H9 (cell line): ENCODE data around the gene TOMT. TPM values are rescaled to one million over a fixed set of nuclear protein-coding genes. Genes with fewer than 3 reads are reported as not detected.

Experiments
- DNase-seq: peaks from one replicate; pipeline ENCODE4 v3.0.0-alpha.2; 2017
- H2AFZ ChIP-seq: one replicate; pipeline ENCODE4 v1.6.1; 2013; ENCODE audit warnings: mild to moderate bottlenecking, low read length, control low read depth, moderate library complexity
- H2AK5ac ChIP-seq: 2 replicates; pipeline ENCODE4 v1.6.1; 2013; ENCODE audit warnings: low read length, control low read depth, mixed read lengths; ENCODE audit not compliant: insufficient read length
- H2BK120ac ChIP-seq: one replicate; pipeline ENCODE4 v1.6.1; 2013; ENCODE audit warnings: low read depth, mild to moderate bottlenecking, low read length, control low read depth, inconsistent platforms; ENCODE audit not compliant: poor library complexity, severe bottlenecking
- H2BK12ac ChIP-seq: 2 replicates; pipeline ENCODE4 v1.6.1; 2013; ENCODE audit warnings: low read length, control low read depth, mixed read lengths, low read depth; ENCODE audit not compliant: insufficient read length
- H2BK15ac ChIP-seq: 2 replicates; pipeline ENCODE4 v1.6.1; 2013; ENCODE audit warnings: low read depth, low read length, control low read depth
- H2BK20ac ChIP-seq: one replicate; pipeline ENCODE4 v1.6.1; 2013; ENCODE audit warnings: low read depth, mild to moderate bottlenecking, low read length, control low read depth, inconsistent platforms; ENCODE audit not compliant: poor library complexity, severe bottlenecking
- H2BK5ac ChIP-seq: 2 replicates; pipeline ENCODE4 v1.6.1; 2013; ENCODE audit warnings: low read length, control low read depth, mixed read lengths; ENCODE audit not compliant: insufficient read length
- H3K14ac ChIP-seq: 2 replicates; pipeline ENCODE4 v1.6.1; 2013; ENCODE audit warnings: low read length, control low read depth; ENCODE audit not compliant: insufficient read depth
- H3K18ac ChIP-seq: 2 replicates; pipeline ENCODE4 v1.6.1; 2013; ENCODE audit warnings: low read depth, mild to moderate bottlenecking, mixed read lengths, low read length, control low read depth; ENCODE audit not compliant: insufficient read length
- H3K23ac ChIP-seq: 2 replicates; pipeline ENCODE4 v1.6.1; 2013; ENCODE audit warnings: low read length, control low read depth, mixed read lengths, low read depth; ENCODE audit not compliant: insufficient read length
- H3K23me2 ChIP-seq: 2 replicates; pipeline ENCODE4 v1.6.1; 2013; ENCODE audit warnings: low read depth, mild to moderate bottlenecking, mixed read lengths, low read length, control low read depth; ENCODE audit not compliant: insufficient read length, poor library complexity, severe bottlenecking
- H3K27ac ChIP-seq: 2 replicates; pipeline ENCODE4 v1.5.1; 2013; ENCODE audit warnings: low read length, control low read depth, mixed read lengths, low read depth; ENCODE audit not compliant: insufficient read length
- H3K27me3 ChIP-seq: 2 replicates; pipeline ENCODE4 v1.6.1; 2013; ENCODE audit warnings: low read length, control low read depth, inconsistent platforms; ENCODE audit not compliant: insufficient read depth
- H3K4ac ChIP-seq: 2 replicates; pipeline ENCODE4 v1.6.1; 2013; ENCODE audit warnings: low read depth, mild to moderate bottlenecking, control low read depth, inconsistent platforms, low read length, moderate library complexity
- H3K4me1 ChIP-seq: 2 replicates; pipeline ENCODE4 v1.6.1; 2013; ENCODE audit warnings: low read length, control low read depth, inconsistent platforms; ENCODE audit not compliant: insufficient read depth
- H3K4me2 ChIP-seq: 2 replicates; pipeline ENCODE4 v1.6.1; 2013; ENCODE audit warnings: low read length, control low read depth, mixed read lengths; ENCODE audit not compliant: insufficient read length, insufficient read depth
- H3K56ac ChIP-seq: 2 replicates; pipeline ENCODE4 v1.6.1; 2013; ENCODE audit warnings: low read depth, mild to moderate bottlenecking, mixed read lengths, low read length, control low read depth; ENCODE audit not compliant: insufficient read length
- H3K79me1 ChIP-seq: 2 replicates; pipeline ENCODE4 v1.6.1; 2013; ENCODE audit warnings: low read depth, mild to moderate bottlenecking, moderate library complexity, low read length, control low read depth, inconsistent platforms; ENCODE audit not compliant: insufficient read depth, poor library complexity, severe bottlenecking
- H3K79me2 ChIP-seq: 2 replicates; pipeline ENCODE4 v1.6.1; 2013; ENCODE audit warnings: low read length, control low read depth, inconsistent platforms; ENCODE audit not compliant: insufficient read depth
- H3K9ac ChIP-seq: 2 replicates; pipeline ENCODE4 v1.6.1; 2013; ENCODE audit warnings: low read length, control low read depth, mixed read lengths; ENCODE audit not compliant: insufficient read length; ENCODE audit errors: extremely low read depth
- H3K9me3 ChIP-seq: one replicate; pipeline ENCODE4 v1.6.1; 2013; ENCODE audit warnings: low read depth, low read length, inconsistent platforms; ENCODE audit not compliant: control insufficient read depth
- H3T11ph ChIP-seq: one replicate; pipeline ENCODE4 v1.6.1; 2013; ENCODE audit warnings: mild to moderate bottlenecking, low read length, control low read depth, inconsistent platforms
- H4K20me1 ChIP-seq: one replicate; pipeline ENCODE4 v1.6.1; 2013; ENCODE audit not compliant: control insufficient read depth, insufficient read length, insufficient read depth
- H4K5ac ChIP-seq: 2 replicates; pipeline ENCODE4 v1.6.1; 2013; ENCODE audit warnings: low read depth, mild to moderate bottlenecking, mixed read lengths, low read length, control low read depth; ENCODE audit not compliant: insufficient read length
- H4K8ac ChIP-seq: replicated peaks from 2 replicates; pipeline ENCODE4 v1.6.1; 2013; ENCODE audit warnings: low read length, control low read depth, mixed read lengths, low read depth; ENCODE audit not compliant: insufficient read length
- H4K91ac ChIP-seq: 2 replicates; pipeline ENCODE4 v1.6.1; 2013; ENCODE audit warnings: low read depth, mild to moderate bottlenecking, moderate library complexity, mixed read lengths, low read length, control low read depth; ENCODE audit not compliant: insufficient read length
- H3K27ac Mint-ChIP-seq, 3 experiments: 2 replicates in 2 of 3; 3 replicates in 1 of 3; pipeline ENCODE4 v1.8.0; 2020 to 2021; ENCODE audit warnings: mixed read lengths in 3 of 3, mild to moderate bottlenecking in 1 of 3, moderate library complexity in 1 of 3
- H3K27me3 Mint-ChIP-seq: 2 replicates; pipeline ENCODE4 v1.8.0; 2021; ENCODE audit warnings: low read depth, mild to moderate bottlenecking, moderate library complexity, mixed read lengths
- H3K36me3 Mint-ChIP-seq, 3 experiments: 2 replicates in 2 of 3; 3 replicates in 1 of 3; pipeline ENCODE4 v1.8.0; 2020 to 2021; ENCODE audit warnings: low read depth in 3 of 3, mixed read lengths in 3 of 3; ENCODE audit not compliant: insufficient read depth in 1 of 3
- H3K4me1 Mint-ChIP-seq, 2 experiments: 2 replicates each; pipeline ENCODE4 v1.8.0; 2020; ENCODE audit warnings: mixed read lengths in 2 of 2
- H3K4me3 Mint-ChIP-seq, 2 experiments: 2 replicates in 1 of 2; 3 replicates in 1 of 2; pipeline ENCODE4 v1.8.0; 2020 to 2021; ENCODE audit warnings: mild to moderate bottlenecking in 2 of 2, mixed read lengths in 2 of 2, moderate library complexity in 1 of 2
- H3K9me3 Mint-ChIP-seq, 2 experiments: 2 replicates in 1 of 2; 3 replicates in 1 of 2; pipeline ENCODE4 v1.8.0; 2020; ENCODE audit warnings: mild to moderate bottlenecking in 2 of 2, mixed read lengths in 2 of 2, moderate library complexity in 1 of 2
- WGBS: extraction: QIAGEN DNeasy Blood & Tissue Kit; methylation state at CpG from one replicate; pipeline ENCODE4 v1.1.7; 2013; ENCODE audit warnings: missing lambda C conversion rate, low lambda C conversion rate, mixed read lengths; ENCODE audit not compliant: insufficient read length; ENCODE audit errors: extremely low coverage; 5-methylcytosine and 5-hydroxymethylcytosine counted together
- total RNA-seq: library from RNA; stranded (reverse); gene quantifications from 2 replicates; pipeline ENCODE4 v1.2.1, GENCODE V29; 2021
- TF ChIP-seq, protein P1 (sequence below): fragments of 200-600 bp; sonication (generic); conservative IDR thresholded peaks from 3 replicates; pipeline ENCODE4 v1.8.0; 2021; ENCODE audit warnings: antibody characterized with exemption, mild to moderate bottlenecking

TOMT gene
- total RNA-seq, 1 experiment from 2014 or later: not detected

- Histone ChIP-seq H3T11ph (no peak overlapping the region), H4K20me1 (peaks cover 2% of the 10 kb centered on the region), H3K9ac (peak overlapping the region; percentile 50), H2AFZ (no peak overlapping the region), H3K14ac (peak overlapping the region; percentile 55; the same call in 1 of the 2 replicates), H3K9me3 (no peaks in the 10 kb centered on the region), H2BK20ac (no peak overlapping the region), H2BK120ac (no peak overlapping the region), H4K91ac (no peak overlapping the region), H2BK5ac (no peak overlapping the region), H3K79me1 (peaks cover 3% of the 10 kb centered on the region), H3K23me2 (peaks cover 7% of the 10 kb centered on the region), H3K18ac (peak overlapping the region; percentile 43), H3K79me2 (peaks cover 14% of the 10 kb centered on the region; the same call in 1 of the 2 replicates), H3K27ac (peak overlapping the region; percentile 29), H2BK12ac (no peak overlapping the region), H3K4me1 (no peaks in the 10 kb centered on the region; the same call in 1 of the 2 replicates), H2BK15ac (no peak overlapping the region), H4K5ac (peak overlapping the region; percentile 4), H2AK5ac (no peak overlapping the region), H3K4ac (no peak overlapping the region), H4K8ac (no peak overlapping the region), H3K23ac (no peak overlapping the region), H3K4me2 (peak overlapping the region; percentile 24), H3K56ac (no peak overlapping the region), H3K27me3 (no peaks in the 10 kb centered on the region)
- Mint-ChIP-seq H3K4me1 (peaks cover 24 to 30% of the 10 kb centered on the region in 2 experiments), H3K27me3 (no peaks in the 10 kb centered on the region), H3K4me3 (peak overlapping the region; percentile 93), H3K27ac (peak overlapping the region; percentile 93 to 98 (median 94)), H3K9me3 (no peaks in the 10 kb centered on the region), H3K36me3 (peaks cover 4 to 43% (median 21%) of the 10 kb centered on the region in 3 experiments; a peak in 6 of 7 replicates)
- WGBS: no CpG with 5 or more reads among the region's 11 CpGs
- no peak for DNase-seq
- TF ChIP-seq, protein P1, sequence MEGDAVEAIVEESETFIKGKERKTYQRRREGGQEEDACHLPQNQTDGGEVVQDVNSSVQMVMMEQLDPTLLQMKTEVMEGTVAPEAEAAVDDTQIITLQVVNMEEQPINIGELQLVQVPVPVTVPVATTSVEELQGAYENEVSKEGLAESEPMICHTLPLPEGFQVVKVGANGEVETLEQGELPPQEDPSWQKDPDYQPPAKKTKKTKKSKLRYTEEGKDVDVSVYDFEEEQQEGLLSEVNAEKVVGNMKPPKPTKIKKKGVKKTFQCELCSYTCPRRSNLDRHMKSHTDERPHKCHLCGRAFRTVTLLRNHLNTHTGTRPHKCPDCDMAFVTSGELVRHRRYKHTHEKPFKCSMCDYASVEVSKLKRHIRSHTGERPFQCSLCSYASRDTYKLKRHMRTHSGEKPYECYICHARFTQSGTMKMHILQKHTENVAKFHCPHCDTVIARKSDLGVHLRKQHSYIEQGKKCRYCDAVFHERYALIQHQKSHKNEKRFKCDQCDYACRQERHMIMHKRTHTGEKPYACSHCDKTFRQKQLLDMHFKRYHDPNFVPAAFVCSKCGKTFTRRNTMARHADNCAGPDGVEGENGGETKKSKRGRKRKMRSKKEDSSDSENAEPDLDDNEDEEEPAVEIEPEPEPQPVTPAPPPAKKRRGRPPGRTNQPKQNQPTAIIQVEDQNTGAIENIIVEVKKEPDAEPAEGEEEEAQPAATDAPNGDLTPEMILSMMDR: peak; percentile 20; the same call in 2 of the 3 replicates
These were observed 2.0 kb upstream of the TOMT start for GRCh38 chr11:72103754-72104167.
